GM21737 (cell line): ENCODE results near the gene RELL1.
"Not testable (repeated sequence)": the region's sequence is repeated elsewhere in the genome, so short reads cannot be mapped to it uniquely, and the experiment has no call there.

Experiments
- ATAC-seq: cut with Tn5 transposase; IDR thresholded peaks from one replicate; pipeline ENCODE4 v1.9.1; 2021; ENCODE audit warnings: mild to moderate bottlenecking, moderate library complexity; ENCODE audit not compliant: unreplicated experiment

RELL1 gene

GRCh38 chr4:37693450-37694190 is 7.4 kb upstream of the RELL1 start:
- ATAC-seq = no peak

GRCh38 chr4:37693030-37693429 is 6.9 kb upstream of the RELL1 start:
- ATAC-seq = no peak

- no peak for ATAC-seq
Measured at GRCh38 chr4:37690976-37691375, 4.8 kb upstream of the RELL1 start.

GRCh38 chr4:37689353-37690095 is 3.3 kb upstream of the RELL1 start:
- ATAC-seq = no peak

GRCh38 chr4:37687681-37688080 is 1.5 kb upstream of the RELL1 start:
- ATAC-seq = no peak

- no peak for ATAC-seq
Measured at GRCh38 chr4:37687194-37687562, 1.0 kb upstream of the RELL1 start.

GRCh38 chr4:37685823-37686372 is 278 bp downstream of the RELL1 start:
- peak; percentile 15 for ATAC-seq

GRCh38 chr4:37685161-37685822 is 884 bp downstream of the RELL1 start:
- ATAC-seq = no peak

GRCh38 chr4:37684154-37684553 is 2.0 kb downstream of the RELL1 start:
- no peak for ATAC-seq

GRCh38 chr4:37682701-37683401 is 3.3 kb downstream of the RELL1 start:
- ATAC-seq = no peak

GRCh38 chr4:37680089-37680488 is 6.1 kb downstream of the RELL1 start:
- ATAC-seq = no peak

- no peak for ATAC-seq
Measured at GRCh38 chr4:37679301-37679700, 6.9 kb downstream of the RELL1 start.

- ATAC-seq = no peak
Measured at GRCh38 chr4:37678624-37679023, 7.6 kb downstream of the RELL1 start.

GRCh38 chr4:37675587-37676290 is 10.4 kb downstream of the RELL1 start:
- ATAC-seq = peak; percentile 94

GRCh38 chr4:37674439-37674838 is 11.7 kb downstream of the RELL1 start:
- no peak for ATAC-seq

GRCh38 chr4:37673538-37674192 is 12.5 kb downstream of the RELL1 start:
- ATAC-seq = no peak

GRCh38 chr4:37671072-37671471 is 15.1 kb downstream of the RELL1 start:
- no peak for ATAC-seq

- ATAC-seq = no peak
Measured at GRCh38 chr4:37670249-37670648, 15.9 kb downstream of the RELL1 start.

GRCh38 chr4:37669124-37669523 is 17.1 kb downstream of the RELL1 start:
- not testable (repeated sequence) for ATAC-seq
